GM12878 (cell line): ENCODE measurements around the gene EEFSEC. TPM values are rescaled to one million over a fixed set of nuclear protein-coding genes. Genes with fewer than 3 reads are reported as not detected.

ENCODE experiments used
- ATAC-seq: fragments of 200-7000 bp; cut with Tn5 transposase; 3 replicates; pipeline ENCODE4 v1.9.1; 2020; ENCODE audit warnings: mild to moderate bottlenecking, moderate library complexity
- BruUV-seq: library from RNA; stranded (reverse); fragments of 400-500 nt; replicated peaks from 2 replicates; lab custom pipeline; 2021; lab: Mats Ljungman, UMichigan
- CTCF ChIA-PET: fragments of 300-600 bp; sonication (Branson Sonifier 250); formaldehyde crosslinking; extraction: SDS; loops from one replicate; lab custom pipeline; 2021; ENCODE audit warnings: inconsistent platforms; lab: Yijun Ruan, JAX
- POLR2A ChIA-PET: fragments of 350-600 bp; formaldehyde crosslinking; extraction: SDS; loops from one replicate; lab custom pipeline; 2021; ENCODE audit warnings: inconsistent platforms; lab: Charles Lee
- RAD21 ChIA-PET: fragments of 300-600 bp; sonication (Branson Sonifier 250); formaldehyde crosslinking; loops from one replicate; lab custom pipeline; 2023; ENCODE audit warnings: antibody characterized with exemption; ENCODE audit not compliant: unreplicated experiment; lab: Charles Lee
- SMC1A ChIA-PET: fragments of 300-600 bp; sonication (Branson Sonifier 250); formaldehyde crosslinking; loops from one replicate; lab custom pipeline; 2023; ENCODE audit not compliant: unreplicated experiment, uncharacterized antibody; lab: Charles Lee
- DNase-seq: peaks from one replicate; pipeline ENCODE4 v3.0.0-alpha.2; 2011; ENCODE audit warnings: low read depth, low spot score
- FAIRE-seq: peaks from 3 replicates; lab custom pipeline; 2011; peaks lifted over from hg19 to GRCh38; lab: Jason Lieb, UNC
- H2AFZ ChIP-seq: 2 replicates; pipeline ENCODE4 v1.6.0; 2011; ENCODE audit warnings: low read depth, low read length, control low read depth; ENCODE audit not compliant: control insufficient read depth
- H3K27ac ChIP-seq: 2 replicates; pipeline ENCODE4 v1.5.1; 2011; ENCODE audit warnings: control low read depth; ENCODE audit not compliant: control insufficient read depth, insufficient read depth
- H3K27me3 ChIP-seq, 2 experiments: replicated peaks in 1 of 2; 2 replicates each; pipeline versions ENCODE4 v1.6.0 to v1.6.1; 2011; ENCODE audit warnings: low read length in 1 of 2; ENCODE audit not compliant: control insufficient read depth in 2 of 2, insufficient read depth in 2 of 2
- H3K36me3 ChIP-seq, 2 experiments: 2 replicates each; pipeline ENCODE4 v1.5.1; 2011; ENCODE audit warnings: low read length in 1 of 2; ENCODE audit not compliant: control insufficient read depth in 2 of 2, insufficient read depth in 2 of 2
- H3K4me1 ChIP-seq: 2 replicates; pipeline ENCODE4 v1.6.1; 2011; ENCODE audit warnings: mild to moderate bottlenecking, low read length, moderate library complexity, mixed read lengths; ENCODE audit not compliant: control insufficient read depth, insufficient read depth
- H3K4me2 ChIP-seq: 2 replicates; pipeline ENCODE4 v1.6.0; 2011; ENCODE audit warnings: control low read depth; ENCODE audit not compliant: control insufficient read depth, insufficient read depth
- H3K4me3 ChIP-seq: fragments of 200-600 bp; sonication (generic); 2 replicates; pipeline ENCODE4 v1.5.1; 2016
- H3K79me2 ChIP-seq: 2 replicates; pipeline ENCODE4 v1.6.0; 2011; ENCODE audit warnings: low read length; ENCODE audit not compliant: control insufficient read depth, insufficient read depth
- H3K9ac ChIP-seq: 2 replicates; pipeline ENCODE4 v1.8.0; 2011; ENCODE audit warnings: low read length, control low read depth, mixed read lengths; ENCODE audit not compliant: control insufficient read depth, insufficient read depth
- H3K9me3 ChIP-seq: replicated peaks from 3 replicates; pipeline ENCODE4 v1.5.1; 2011; ENCODE audit warnings: mild to moderate bottlenecking, low read length; ENCODE audit not compliant: control insufficient read depth, insufficient read depth
- H4K20me1 ChIP-seq: 2 replicates; pipeline ENCODE4 v1.6.0; 2011; ENCODE audit not compliant: control insufficient read depth, insufficient read depth
- ESRRA ChIP-seq: IDR thresholded peaks from 2 replicates; pipeline ENCODE4 v1.6.1; 2012; ENCODE audit warnings: mild to moderate bottlenecking, low read length, improper control_type of control experiment
- IKZF1 ChIP-seq: fragments of 450-650 bp; conservative IDR thresholded peaks from 2 replicates; pipeline ENCODE4 v1.6.1; 2017; ENCODE audit warnings: antibody characterized with exemption, mild to moderate bottlenecking
- RB1 ChIP-seq: fragments of 450-650 bp; formaldehyde crosslinking; IDR thresholded peaks from 2 replicates; pipeline ENCODE4 v1.6.1; 2017; ENCODE audit warnings: mild to moderate bottlenecking, borderline replicate concordance
- SMAD1 ChIP-seq: fragments of 450-650 bp; IDR thresholded peaks from 2 replicates; pipeline ENCODE4 v1.6.1; 2018; ENCODE audit warnings: mild to moderate bottlenecking, low read depth; ENCODE audit not compliant: partially characterized antibody
- SMARCA5 ChIP-seq: fragments of 450-650 bp; IDR thresholded peaks from 2 replicates; pipeline ENCODE4 v1.6.1; 2017; ENCODE audit warnings: mild to moderate bottlenecking
- SMC3 ChIP-seq: IDR thresholded peaks from 2 replicates; pipeline ENCODE4 v1.6.1; 2011; ENCODE audit warnings: low read length, improper control_type of control experiment, borderline replicate concordance
- SREBF1 ChIP-seq: IDR thresholded peaks from 2 replicates; pipeline ENCODE4 v1.6.1; 2012; ENCODE audit warnings: mild to moderate bottlenecking, low read length
- SREBF2 ChIP-seq: IDR thresholded peaks from 2 replicates; pipeline ENCODE4 v1.6.1; 2012; ENCODE audit warnings: mild to moderate bottlenecking, low read length
- STAT1 ChIP-seq: fragments of 450-650 bp; conservative IDR thresholded peaks from 2 replicates; pipeline ENCODE4 v1.6.1; 2014; ENCODE audit warnings: antibody characterized with exemption, mild to moderate bottlenecking
- WGBS: methylation state at CpG from one replicate; pipeline ENCODE4 v1.1.6; 2016; ENCODE audit warnings: low lambda C conversion rate; ENCODE audit not compliant: insufficient replicate concordance, insufficient coverage; ENCODE audit errors: missing lambda C conversion rate; 5-methylcytosine and 5-hydroxymethylcytosine counted together
- in situ Hi-C: fragments of 300-500 bp; cut with MboI; formaldehyde crosslinking; loops from 9 replicates; pipeline ENCODE4 v1.14.3; 2018; ENCODE audit warnings: mixed read lengths
- intact Hi-C: fragments of 100-400 bp; cut with micrococcal nuclease; formaldehyde crosslinking; loops from one replicate; pipeline ENCODE4 v1.14.2; 2022; ENCODE audit not compliant: unreplicated experiment
- polyA plus RNA-seq, 11 experiments: library from polyadenylated mRNA; depleted of rRNA in 4 of 11; unstranded in 6 of 11; stranded (reverse) in 5 of 11; fragments of >200 nt; fragmentation: Nextera tagmentation in 4 of 11; fragmentation: Illumina TruSeq in 1 of 11; extraction: Ambion mirVana in 4 of 11; extraction: Trizol in 1 of 11; gene quantifications; 1 replicate in 1 of 11; 2 replicates in 10 of 11; pipeline versions ENCODE4 v1.2.1 to v1.2.3, GENCODE V29; 2011 to 2016; ENCODE audit warnings: inconsistent platforms in 2 of 11, missing spikeins in 2 of 11, low read depth in 1 of 11
- total RNA-seq, 4 experiments: library from RNA; depleted of rRNA in 3 of 4; stranded (reverse); fragments of >200 nt in 3 of 4; fragmentation: Illumina TruSeq in 1 of 4; extraction: Trizol in 1 of 4; gene quantifications; 2 replicates each; pipeline versions ENCODE4 v1.2.1 to v1.2.3, GENCODE V29; 2013 to 2021
- TF ChIP-seq, protein P1 (sequence below): fragments of 450-650 bp; IDR thresholded peaks from 2 replicates; pipeline ENCODE4 v1.6.1; 2017; ENCODE audit warnings: mild to moderate bottlenecking, moderate library complexity
- TF ChIP-seq, protein P2 (sequence below): fragments of 450-650 bp; IDR thresholded peaks from 2 replicates; pipeline ENCODE4 v1.6.1; 2016; ENCODE audit warnings: mild to moderate bottlenecking
- TF ChIP-seq, protein P3 (sequence below): fragments of 450-650 bp; formaldehyde crosslinking; IDR thresholded peaks from 2 replicates; pipeline ENCODE4 v1.4.0; 2022; ENCODE audit warnings: mild to moderate bottlenecking, moderate library complexity
- TF ChIP-seq, protein P4 (sequence below): fragments of 450-650 bp; IDR thresholded peaks from 2 replicates; pipeline ENCODE4 v1.6.1; 2017; ENCODE audit warnings: low read depth, mild to moderate bottlenecking, moderate library complexity

EEFSEC gene
- total and polyA plus RNA-seq, 10 of the 15 experiments (the other 5 are each of a cell fraction or from before 2014, with no cell fraction given) = 0.29 to 29.1 (median 16.1) TPM

DNA sequence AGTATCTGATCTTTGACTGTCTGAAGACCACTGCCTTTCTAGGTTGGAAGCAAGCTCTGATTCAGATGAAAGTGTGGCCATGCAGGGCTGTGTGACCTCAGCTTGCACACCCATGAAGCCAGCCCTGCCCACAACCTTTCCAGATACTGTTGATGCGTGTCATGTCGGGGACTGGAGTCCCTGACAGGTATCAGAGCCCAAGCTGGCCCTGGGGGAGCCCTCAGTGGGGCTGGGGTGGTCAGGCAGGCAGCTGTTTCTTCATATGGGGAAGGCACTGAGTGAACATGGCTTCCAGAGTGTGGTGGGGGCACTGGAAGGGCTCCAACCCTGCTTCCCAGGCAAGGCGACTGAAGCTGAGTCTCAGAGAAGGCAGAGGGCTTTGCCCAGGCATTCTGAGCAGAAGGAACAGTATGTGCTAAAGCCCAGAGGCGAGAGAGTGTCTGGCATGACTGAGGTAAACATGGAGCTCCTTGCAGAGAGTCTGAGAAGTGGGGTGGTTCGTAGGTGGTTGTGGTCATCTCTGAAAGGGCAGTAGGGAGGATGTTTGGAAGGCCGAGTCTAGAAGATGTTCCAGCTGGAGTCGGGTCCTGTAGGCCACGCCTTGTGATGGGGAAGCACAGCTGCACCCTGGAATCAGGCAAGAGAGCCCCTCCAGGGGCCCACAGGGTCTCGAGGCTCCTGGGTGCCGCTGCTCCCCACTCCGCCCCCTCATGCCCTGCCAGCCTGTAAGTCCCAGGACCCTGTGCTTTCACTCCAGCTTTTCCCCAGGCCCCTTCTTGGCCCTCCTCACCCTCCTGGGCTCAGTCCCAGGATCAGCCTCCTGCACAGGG is 122.2 kb downstream of the EEFSEC start:
- no TSS peak for BruUV-seq
- Histone ChIP-seq H3K27me3 (no peaks in the 10 kb centered on the region), H3K79me2 (no peaks in the 10 kb centered on the region), H2AFZ (no peak overlapping the region), H4K20me1 (no peaks in the 10 kb centered on the region), H3K9ac (no peak overlapping the region), H3K4me1 (no peaks in the 10 kb centered on the region), H3K27ac (no peak overlapping the region), H3K4me3 (no peak overlapping the region), H3K9me3 (no peaks in the 10 kb centered on the region), H3K36me3 (no peaks in the 10 kb centered on the region), H3K4me2 (no peak overlapping the region)
- DNase-seq = no peak
- ChIA-PET CTCF (no interaction called here), RAD21 (interaction anchor here (0.5 kb wide), 1 partner anchor 45 kb away, joined by 4 read pairs; no protein-coding TSS in a partner anchor), SMC1A (interaction anchor here (1.7 kb wide), 1 partner anchor 17 kb away, joined by 4 read pairs; no protein-coding TSS in a partner anchor), POLR2A (no interaction called here)
- in situ Hi-C loops (no loop called here), intact Hi-C loops (no loop called here)
- WGBS = 86% methylated on average over 11 of the region's 11 CpGs
- no peak for FAIRE-seq
- no peak for ATAC-seq
- TF ChIP-seq, protein P1, sequence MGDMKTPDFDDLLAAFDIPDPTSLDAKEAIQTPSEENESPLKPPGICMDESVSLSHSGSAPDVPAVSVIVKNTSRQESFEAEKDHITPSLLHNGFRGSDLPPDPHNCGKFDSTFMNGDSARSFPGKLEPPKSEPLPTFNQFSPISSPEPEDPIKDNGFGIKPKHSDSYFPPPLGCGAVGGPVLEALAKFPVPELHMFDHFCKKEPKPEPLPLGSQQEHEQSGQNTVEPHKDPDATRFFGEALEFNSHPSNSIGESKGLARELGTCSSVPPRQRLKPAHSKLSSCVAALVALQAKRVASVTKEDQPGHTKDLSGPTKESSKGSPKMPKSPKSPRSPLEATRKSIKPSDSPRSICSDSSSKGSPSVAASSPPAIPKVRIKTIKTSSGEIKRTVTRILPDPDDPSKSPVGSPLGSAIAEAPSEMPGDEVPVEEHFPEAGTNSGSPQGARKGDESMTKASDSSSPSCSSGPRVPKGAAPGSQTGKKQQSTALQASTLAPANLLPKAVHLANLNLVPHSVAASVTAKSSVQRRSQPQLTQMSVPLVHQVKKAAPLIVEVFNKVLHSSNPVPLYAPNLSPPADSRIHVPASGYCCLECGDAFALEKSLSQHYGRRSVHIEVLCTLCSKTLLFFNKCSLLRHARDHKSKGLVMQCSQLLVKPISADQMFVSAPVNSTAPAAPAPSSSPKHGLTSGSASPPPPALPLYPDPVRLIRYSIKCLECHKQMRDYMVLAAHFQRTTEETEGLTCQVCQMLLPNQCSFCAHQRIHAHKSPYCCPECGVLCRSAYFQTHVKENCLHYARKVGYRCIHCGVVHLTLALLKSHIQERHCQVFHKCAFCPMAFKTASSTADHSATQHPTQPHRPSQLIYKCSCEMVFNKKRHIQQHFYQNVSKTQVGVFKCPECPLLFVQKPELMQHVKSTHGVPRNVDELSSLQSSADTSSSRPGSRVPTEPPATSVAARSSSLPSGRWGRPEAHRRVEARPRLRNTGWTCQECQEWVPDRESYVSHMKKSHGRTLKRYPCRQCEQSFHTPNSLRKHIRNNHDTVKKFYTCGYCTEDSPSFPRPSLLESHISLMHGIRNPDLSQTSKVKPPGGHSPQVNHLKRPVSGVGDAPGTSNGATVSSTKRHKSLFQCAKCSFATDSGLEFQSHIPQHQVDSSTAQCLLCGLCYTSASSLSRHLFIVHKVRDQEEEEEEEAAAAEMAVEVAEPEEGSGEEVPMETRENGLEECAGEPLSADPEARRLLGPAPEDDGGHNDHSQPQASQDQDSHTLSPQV = no peak
- no peak for TF ChIP-seq STAT1
- no peak for TF ChIP-seq RB1
- TF ChIP-seq SREBF2 = no peak
- TF ChIP-seq, protein P2, sequence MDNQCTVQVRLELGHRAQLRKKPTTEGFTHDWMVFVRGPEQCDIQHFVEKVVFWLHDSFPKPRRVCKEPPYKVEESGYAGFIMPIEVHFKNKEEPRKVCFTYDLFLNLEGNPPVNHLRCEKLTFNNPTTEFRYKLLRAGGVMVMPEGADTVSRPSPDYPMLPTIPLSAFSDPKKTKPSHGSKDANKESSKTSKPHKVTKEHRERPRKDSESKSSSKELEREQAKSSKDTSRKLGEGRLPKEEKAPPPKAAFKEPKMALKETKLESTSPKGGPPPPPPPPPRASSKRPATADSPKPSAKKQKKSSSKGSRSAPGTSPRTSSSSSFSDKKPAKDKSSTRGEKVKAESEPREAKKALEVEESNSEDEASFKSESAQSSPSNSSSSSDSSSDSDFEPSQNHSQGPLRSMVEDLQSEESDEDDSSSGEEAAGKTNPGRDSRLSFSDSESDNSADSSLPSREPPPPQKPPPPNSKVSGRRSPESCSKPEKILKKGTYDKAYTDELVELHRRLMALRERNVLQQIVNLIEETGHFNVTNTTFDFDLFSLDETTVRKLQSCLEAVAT = no peak
- TF ChIP-seq SMARCA5 = no peak
- TF ChIP-seq IKZF1 = no peak
- TF ChIP-seq SMC3 = no peak
- TF ChIP-seq, protein P3, sequence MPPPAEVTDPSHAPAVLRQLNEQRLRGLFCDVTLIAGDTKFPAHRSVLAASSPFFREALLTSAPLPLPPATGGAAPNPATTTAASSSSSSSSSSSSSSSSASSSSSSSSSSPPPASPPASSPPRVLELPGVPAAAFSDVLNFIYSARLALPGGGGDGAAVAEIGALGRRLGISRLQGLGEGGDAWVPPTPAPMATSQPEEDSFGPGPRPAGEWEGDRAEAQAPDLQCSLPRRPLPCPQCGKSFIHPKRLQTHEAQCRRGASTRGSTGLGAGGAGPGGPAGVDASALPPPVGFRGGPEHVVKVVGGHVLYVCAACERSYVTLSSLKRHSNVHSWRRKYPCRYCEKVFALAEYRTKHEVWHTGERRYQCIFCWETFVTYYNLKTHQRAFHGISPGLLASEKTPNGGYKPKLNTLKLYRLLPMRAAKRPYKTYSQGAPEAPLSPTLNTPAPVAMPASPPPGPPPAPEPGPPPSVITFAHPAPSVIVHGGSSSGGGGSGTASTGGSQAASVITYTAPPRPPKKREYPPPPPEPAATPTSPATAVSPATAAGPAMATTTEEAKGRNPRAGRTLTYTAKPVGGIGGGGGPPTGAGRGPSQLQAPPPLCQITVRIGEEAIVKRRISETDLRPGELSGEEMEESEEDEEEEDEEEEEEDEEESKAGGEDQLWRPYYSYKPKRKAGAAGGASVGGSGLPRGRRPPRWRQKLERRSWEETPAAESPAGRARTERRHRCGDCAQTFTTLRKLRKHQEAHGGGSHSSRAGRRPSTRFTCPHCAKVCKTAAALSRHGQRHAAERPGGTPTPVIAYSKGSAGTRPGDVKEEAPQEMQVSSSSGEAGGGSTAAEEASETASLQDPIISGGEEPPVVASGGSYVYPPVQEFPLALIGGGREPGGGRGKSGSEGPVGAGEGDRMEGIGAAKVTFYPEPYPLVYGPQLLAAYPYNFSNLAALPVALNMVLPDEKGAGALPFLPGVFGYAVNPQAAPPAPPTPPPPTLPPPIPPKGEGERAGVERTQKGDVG (CRISPR knock-in tag) = no peak
- TF ChIP-seq ESRRA = no peak
- TF ChIP-seq, protein P4, sequence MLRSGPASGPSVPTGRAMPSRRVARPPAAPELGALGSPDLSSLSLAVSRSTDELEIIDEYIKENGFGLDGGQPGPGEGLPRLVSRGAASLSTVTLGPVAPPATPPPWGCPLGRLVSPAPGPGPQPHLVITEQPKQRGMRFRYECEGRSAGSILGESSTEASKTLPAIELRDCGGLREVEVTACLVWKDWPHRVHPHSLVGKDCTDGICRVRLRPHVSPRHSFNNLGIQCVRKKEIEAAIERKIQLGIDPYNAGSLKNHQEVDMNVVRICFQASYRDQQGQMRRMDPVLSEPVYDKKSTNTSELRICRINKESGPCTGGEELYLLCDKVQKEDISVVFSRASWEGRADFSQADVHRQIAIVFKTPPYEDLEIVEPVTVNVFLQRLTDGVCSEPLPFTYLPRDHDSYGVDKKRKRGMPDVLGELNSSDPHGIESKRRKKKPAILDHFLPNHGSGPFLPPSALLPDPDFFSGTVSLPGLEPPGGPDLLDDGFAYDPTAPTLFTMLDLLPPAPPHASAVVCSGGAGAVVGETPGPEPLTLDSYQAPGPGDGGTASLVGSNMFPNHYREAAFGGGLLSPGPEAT = no peak
- no peak for TF ChIP-seq SMAD1
- TF ChIP-seq SREBF1 = no peak
